ENCODE results near the gene SUN2.

DNA sequence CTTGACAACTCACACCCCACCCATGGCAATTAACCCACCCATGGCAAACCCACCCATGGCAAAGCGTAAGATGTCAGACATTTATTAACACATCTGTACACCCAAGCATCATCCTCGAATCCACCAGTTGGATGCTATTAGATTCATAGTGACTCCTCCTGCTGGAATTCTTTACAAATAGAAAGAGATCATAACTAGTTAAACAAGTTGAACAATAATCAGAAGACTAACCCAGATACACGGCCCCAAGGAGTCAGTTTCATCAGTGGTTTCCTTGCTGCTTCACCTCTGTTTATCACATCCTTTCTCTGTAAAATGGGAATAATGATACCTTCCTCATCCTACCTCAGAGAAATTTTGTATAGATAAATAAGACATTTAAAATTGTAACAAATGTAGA is 44.9 kb downstream of the SUN2 start:
- TF ChIP-seq TAF1 (IDR thresholded peaks at IDR 0.05; ENCODE audit: low read depth, low read length) (no peak), POLR2AphosphoS5 (IDR thresholded peaks at IDR 0.05; ENCODE audit: low read depth, low read length) (no peak)

Measured in GM12891 (cell line).